K562 (cell line): Measurements from ENCODE around the gene TMEM107. TPM values are rescaled to one million over a fixed set of nuclear protein-coding genes. Genes with fewer than 3 reads are reported as not detected.

Source experiments
- CBFA2T3 ChIP-seq: fragments of 450-650 bp; IDR thresholded peaks from 2 replicates; pipeline ENCODE4 v1.6.1; 2017
- ELF4 ChIP-seq: fragments of 450-650 bp; formaldehyde crosslinking; IDR thresholded peaks from 2 replicates; pipeline ENCODE4 v1.4.0; 2022; ENCODE audit warnings: missing genetic modification characterization
- HDAC1 ChIP-seq, 2 experiments: fragments of 450-650 bp; IDR thresholded peaks; 2 replicates each; pipeline ENCODE4 v1.6.1; 2016 to 2017; ENCODE audit warnings: inconsistent platforms in 1 of 2, mild to moderate bottlenecking in 1 of 2, moderate library complexity in 1 of 2
- HNRNPL ChIP-seq: fragments of 200-400 bp; formaldehyde crosslinking; IDR thresholded peaks from 2 replicates; pipeline ENCODE4 v1.6.1; 2017; ENCODE audit warnings: low read depth, mild to moderate bottlenecking, low read length
- NR1H2 ChIP-seq: sonication (generic); formaldehyde crosslinking; IDR thresholded peaks from 2 replicates; pipeline ENCODE4 v1.4.0; 2020; ENCODE audit warnings: mild to moderate bottlenecking, missing genetic modification reagents
- NR2C1 ChIP-seq, 2 experiments: fragments of 450-650 bp; IDR thresholded peaks; 2 replicates each; pipeline ENCODE4 v1.6.1; 2017; ENCODE audit warnings: mild to moderate bottlenecking in 2 of 2, antibody characterized with exemption in 1 of 2, inconsistent platforms in 1 of 2, missing compliant biosample characterization in 1 of 2, missing genetic modification characterization in 1 of 2
- OTX1 ChIP-seq: fragments of 450-650 bp; formaldehyde crosslinking; IDR thresholded peaks from 2 replicates; pipeline ENCODE4 v1.4.0; 2022; ENCODE audit warnings: mild to moderate bottlenecking
- PHF20 ChIP-seq: fragments of 450-650 bp; IDR thresholded peaks from 2 replicates; pipeline ENCODE4 v1.6.1; 2018; ENCODE audit not compliant: partially characterized antibody
- POLR3G ChIP-seq: IDR thresholded peaks from 2 replicates; pipeline ENCODE4 v1.6.1; 2011; ENCODE audit not compliant: insufficient read length, insufficient replicate concordance; ENCODE audit errors: extremely low read depth
- TOE1 ChIP-seq, 2 experiments: fragments of 450-650 bp in 1 of 2; sonication (generic) in 1 of 2; formaldehyde crosslinking in 1 of 2; IDR thresholded peaks; 2 replicates each; pipeline versions ENCODE4 v1.7.1 to v1.8.0; 2016 to 2022; ENCODE audit warnings: borderline replicate concordance in 2 of 2, mild to moderate bottlenecking in 2 of 2, antibody characterized with exemption in 1 of 2, inconsistent platforms in 1 of 2, low read depth in 1 of 2, missing genetic modification reagents in 1 of 2, moderate library complexity in 1 of 2
- ZC3H8 ChIP-seq: fragments of 450-650 bp; IDR thresholded peaks from 2 replicates; pipeline ENCODE4 v1.6.1; 2017
- ZFX ChIP-seq: sonication (generic); formaldehyde crosslinking; IDR thresholded peaks from 2 replicates; pipeline ENCODE4 v1.8.0; 2022; ENCODE audit warnings: mild to moderate bottlenecking, missing genetic modification reagents, moderate library complexity
- ZNF197 ChIP-seq: fragments of 200-800 bp; sonication (Bioruptor generic); IDR thresholded peaks from 2 replicates; pipeline ENCODE4 v1.6.1; 2016; ENCODE audit warnings: low read depth, missing genetic modification characterization, missing compliant biosample characterization
- ZNF512 ChIP-seq: IDR thresholded peaks from 2 replicates; pipeline ENCODE4 v1.6.1; 2016; ENCODE audit warnings: missing genetic modification characterization, missing compliant biosample characterization
- ZNF699 ChIP-seq: fragments of 250-450 bp; sonication (Bioruptor Pico); IDR thresholded peaks from 2 replicates; pipeline ENCODE4 v1.8.0; 2021; ENCODE audit warnings: mild to moderate bottlenecking, moderate library complexity; ENCODE audit not compliant: insufficient replicate concordance
- polyA plus RNA-seq, 8 experiments: library from polyadenylated mRNA; depleted of rRNA in 4 of 8; stranded (reverse) in 5 of 8; unstranded in 3 of 8; fragments of >200 nt; fragmentation: Nextera tagmentation in 2 of 8; fragmentation: Illumina TruSeq in 1 of 8; extraction: Ambion mirVana in 2 of 8; extraction: Trizol in 1 of 8; gene quantifications; 2 replicates each; pipeline versions ENCODE4 v1.2.1 to v1.2.3, GENCODE V29; 2011 to 2014; ENCODE audit warnings: inconsistent platforms in 1 of 8, missing spikeins in 1 of 8
- total RNA-seq, 7 experiments: library from RNA; depleted of rRNA in 6 of 7; stranded (reverse); fragments of >200 nt in 6 of 7; fragmentation: Illumina TruSeq in 2 of 7; extraction: Trizol in 2 of 7; gene quantifications; 2 replicates each; pipeline versions ENCODE4 v1.2.1 to v1.2.3, GENCODE V29; 2011 to 2021; ENCODE audit warnings: low replicate concordance in 1 of 7
- TF ChIP-seq, protein P1 (sequence below): fragments of 250-450 bp; sonication (Bioruptor Pico); IDR thresholded peaks from 2 replicates; pipeline ENCODE4 v1.4.0; 2020; ENCODE audit warnings: mild to moderate bottlenecking, moderate library complexity
- TF ChIP-seq, protein P2 (sequence below): conservative IDR thresholded peaks from 2 replicates; pipeline ENCODE4 v1.6.1; 2011; ENCODE audit warnings: low read depth, mild to moderate bottlenecking, low read length; ENCODE audit not compliant: control insufficient read depth
- TF ChIP-seq, protein P3 (sequence below): fragments of 450-650 bp; formaldehyde crosslinking; IDR thresholded peaks from 2 replicates; pipeline ENCODE4 v1.4.0; 2020; ENCODE audit warnings: mild to moderate bottlenecking, moderate library complexity
- TF ChIP-seq, protein P4 (sequence below): fragments of 250-450 bp; sonication (Bioruptor Pico); IDR thresholded peaks from 2 replicates; pipeline ENCODE4 v1.5.1; 2021; ENCODE audit warnings: mild to moderate bottlenecking

TMEM107 gene
- total and polyA plus RNA-seq, 9 of the 15 experiments (the other 6 are each of a cell fraction or from before 2014, with no cell fraction given) = 7.1 to 26.2 (median 16.9) TPM

DNA sequence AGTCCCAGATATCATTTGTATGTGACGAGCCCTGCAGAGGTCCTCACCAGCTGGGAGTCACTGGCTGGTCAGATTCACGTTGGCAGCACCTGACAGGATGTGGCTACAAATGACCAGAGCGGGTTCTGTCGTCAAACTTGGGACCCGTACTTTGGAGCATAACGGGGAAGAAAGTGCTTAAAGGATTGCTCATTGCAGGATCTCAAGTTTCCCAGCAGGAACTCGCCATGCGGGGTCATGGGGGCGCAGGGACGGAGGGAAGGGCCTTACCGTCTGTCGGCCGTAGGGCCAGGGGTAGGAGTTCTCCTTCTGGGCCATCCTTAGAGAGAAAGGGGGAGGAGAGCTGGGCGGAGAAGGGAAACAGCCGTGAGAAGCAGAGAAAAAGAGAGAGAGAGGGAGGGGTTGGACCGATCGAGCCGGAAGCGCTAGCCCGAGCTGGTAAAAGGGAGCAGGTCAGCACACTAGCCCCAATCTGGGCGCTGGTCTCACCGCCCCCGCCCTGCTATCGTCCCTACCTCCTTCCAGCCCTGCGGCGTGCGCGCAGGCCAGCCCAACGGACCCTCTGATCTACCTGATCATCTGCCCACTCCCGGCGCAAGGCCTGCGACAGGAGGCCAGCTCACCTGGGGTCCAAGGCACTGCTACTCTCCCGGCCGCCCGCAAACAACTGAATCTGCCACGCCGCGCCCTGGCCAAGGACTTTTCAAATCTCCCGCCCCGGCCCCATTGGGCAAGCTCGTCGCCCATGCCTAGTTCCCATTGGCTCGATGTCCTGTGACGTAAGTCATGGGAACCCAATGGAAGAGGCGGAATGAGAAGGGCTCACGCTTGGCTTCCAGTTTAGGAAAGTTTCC, 34.0 kb upstream of the TMEM107 start, which contains the start of gene AURKB (continued):
- TF ChIP-seq ELF4 (CRISPR knock-in tag) (no peak), NR1H2 (CRISPR knock-in tag) (no peak), OTX1 (CRISPR knock-in tag) (no peak), HNRNPL (no peak), PHF20 (no peak), CBFA2T3 (0 out of 2 replicates have a peak, but pooled peaks have one; percentile 8), NR2C1 (IDR thresholded peaks at IDR 0.05) (no peak), NR2C1 (tag; IDR thresholded peaks at IDR 0.05) (no peak), ZNF197 (CRISPR knock-in tag) (no peak), ZNF699 (CRISPR knock-in tag) (no peak), ZNF512 (tag) (no peak), TOE1 (IDR thresholded peaks at IDR 0.05; ENCODE audit: borderline replicate concordance) (no peak), TOE1 (CRISPR knock-in tag; IDR thresholded peaks at IDR 0.05; ENCODE audit: borderline replicate concordance, low read depth) (peak; percentile 81; the same call in 1 of the 2 replicates), POLR3G (no peak), ZFX (CRISPR knock-in tag) (peak; percentile 72), HDAC1 (IDR thresholded peaks at IDR 0.05) (peak; percentile 80 to 98; a peak in 3 of 4 replicates), ZC3H8 (no peak)
- TF ChIP-seq, protein P1, sequence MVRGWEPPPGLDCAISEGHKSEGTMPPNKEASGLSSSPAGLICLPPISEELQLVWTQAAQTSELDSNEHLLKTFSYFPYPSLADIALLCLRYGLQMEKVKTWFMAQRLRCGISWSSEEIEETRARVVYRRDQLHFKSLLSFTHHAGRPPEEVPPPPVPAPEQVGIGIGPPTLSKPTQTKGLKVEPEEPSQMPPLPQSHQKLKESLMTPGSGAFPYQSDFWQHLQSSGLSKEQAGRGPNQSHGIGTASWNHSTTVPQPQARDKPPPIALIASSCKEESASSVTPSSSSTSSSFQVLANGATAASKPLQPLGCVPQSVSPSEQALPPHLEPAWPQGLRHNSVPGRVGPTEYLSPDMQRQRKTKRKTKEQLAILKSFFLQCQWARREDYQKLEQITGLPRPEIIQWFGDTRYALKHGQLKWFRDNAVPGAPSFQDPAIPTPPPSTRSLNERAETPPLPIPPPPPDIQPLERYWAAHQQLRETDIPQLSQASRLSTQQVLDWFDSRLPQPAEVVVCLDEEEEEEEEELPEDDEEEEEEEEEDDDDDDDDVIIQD = no peak
- TF ChIP-seq, protein P2, sequence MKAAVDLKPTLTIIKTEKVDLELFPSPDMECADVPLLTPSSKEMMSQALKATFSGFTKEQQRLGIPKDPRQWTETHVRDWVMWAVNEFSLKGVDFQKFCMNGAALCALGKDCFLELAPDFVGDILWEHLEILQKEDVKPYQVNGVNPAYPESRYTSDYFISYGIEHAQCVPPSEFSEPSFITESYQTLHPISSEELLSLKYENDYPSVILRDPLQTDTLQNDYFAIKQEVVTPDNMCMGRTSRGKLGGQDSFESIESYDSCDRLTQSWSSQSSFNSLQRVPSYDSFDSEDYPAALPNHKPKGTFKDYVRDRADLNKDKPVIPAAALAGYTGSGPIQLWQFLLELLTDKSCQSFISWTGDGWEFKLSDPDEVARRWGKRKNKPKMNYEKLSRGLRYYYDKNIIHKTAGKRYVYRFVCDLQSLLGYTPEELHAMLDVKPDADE = 0 out of 2 replicates have a peak, but pooled peaks have one; percentile 46
- TF ChIP-seq, protein P3, sequence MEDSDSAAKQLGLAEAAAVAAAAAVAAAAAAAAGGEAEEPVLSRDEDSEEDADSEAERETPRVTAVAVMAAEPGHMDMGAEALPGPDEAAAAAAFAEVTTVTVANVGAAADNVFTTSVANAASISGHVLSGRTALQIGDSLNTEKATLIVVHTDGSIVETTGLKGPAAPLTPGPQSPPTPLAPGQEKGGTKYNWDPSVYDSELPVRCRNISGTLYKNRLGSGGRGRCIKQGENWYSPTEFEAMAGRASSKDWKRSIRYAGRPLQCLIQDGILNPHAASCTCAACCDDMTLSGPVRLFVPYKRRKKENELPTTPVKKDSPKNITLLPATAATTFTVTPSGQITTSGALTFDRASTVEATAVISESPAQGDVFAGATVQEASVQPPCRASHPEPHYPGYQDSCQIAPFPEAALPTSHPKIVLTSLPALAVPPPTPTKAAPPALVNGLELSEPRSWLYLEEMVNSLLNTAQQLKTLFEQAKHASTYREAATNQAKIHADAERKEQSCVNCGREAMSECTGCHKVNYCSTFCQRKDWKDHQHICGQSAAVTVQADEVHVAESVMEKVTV (CRISPR knock-in tag) = no peak
- TF ChIP-seq, protein P4, sequence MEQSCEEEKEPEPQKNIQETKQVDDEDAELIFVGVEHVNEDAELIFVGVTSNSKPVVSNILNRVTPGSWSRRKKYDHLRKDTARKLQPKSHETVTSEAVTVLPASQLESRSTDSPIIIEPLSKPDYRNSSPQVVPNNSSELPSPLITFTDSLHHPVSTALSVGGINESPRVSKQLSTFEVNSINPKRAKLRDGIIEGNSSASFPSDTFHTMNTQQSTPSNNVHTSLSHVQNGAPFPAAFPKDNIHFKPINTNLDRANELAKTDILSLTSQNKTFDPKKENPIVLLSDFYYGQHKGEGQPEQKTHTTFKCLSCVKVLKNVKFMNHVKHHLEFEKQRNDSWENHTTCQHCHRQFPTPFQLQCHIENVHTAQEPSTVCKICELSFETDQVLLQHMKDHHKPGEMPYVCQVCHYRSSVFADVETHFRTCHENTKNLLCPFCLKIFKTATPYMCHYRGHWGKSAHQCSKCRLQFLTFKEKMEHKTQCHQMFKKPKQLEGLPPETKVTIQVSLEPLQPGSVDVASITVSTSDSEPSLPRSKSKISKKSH (CRISPR knock-in tag) = no peak
